Hepatic stellate cell (primary cell): ENCODE results near the gene SNAI3.
A peak's percentile ranks its signal among the peaks of the same experiment; 100 is the strongest.

ENCODE experiments used
- DNase-seq: peaks from one replicate; pipeline ENCODE4 v3.0.0; 2011; ENCODE audit warnings: low spot score

Gene SNAI3

GRCh38 chr16:88703486-88704309, 17.4 kb upstream of the SNAI3 start:
- no peak for DNase-seq

GRCh38 chr16:88702371-88703210, 16.3 kb upstream of the SNAI3 start:
- DNase-seq: no peak

- no peak for DNase-seq
Measured at GRCh38 chr16:88701581-88702370, 15.5 kb upstream of the SNAI3 start.

GRCh38 chr16:88700636-88701482, 14.6 kb upstream of the SNAI3 start:
- peak; percentile 92 for DNase-seq

- DNase-seq: no peak
Measured at GRCh38 chr16:88700322-88700635, 14.0 kb upstream of the SNAI3 start.

- DNase-seq: no peak
Measured at GRCh38 chr16:88699180-88699579, 12.9 kb upstream of the SNAI3 start.

- DNase-seq: no peak
Measured at GRCh38 chr16:88698646-88699045, 12.3 kb upstream of the SNAI3 start.

GRCh38 chr16:88697831-88698615, 11.7 kb upstream of the SNAI3 start:
- no peak for DNase-seq

- DNase-seq: no peak
Measured at GRCh38 chr16:88697116-88697830, 11.0 kb upstream of the SNAI3 start.

- DNase-seq: no peak
Measured at GRCh38 chr16:88696441-88696840, 10.1 kb upstream of the SNAI3 start.

- no peak for DNase-seq
Measured at GRCh38 chr16:88695753-88696152, 9.4 kb upstream of the SNAI3 start.

GRCh38 chr16:88695218-88695617, 8.9 kb upstream of the SNAI3 start:
- DNase-seq: no peak

GRCh38 chr16:88694221-88695087, 8.1 kb upstream of the SNAI3 start:
- no peak for DNase-seq

GRCh38 chr16:88693420-88694177, 7.3 kb upstream of the SNAI3 start:
- no peak for DNase-seq

- DNase-seq: no peak
Measured at GRCh38 chr16:88692861-88693260, 6.6 kb upstream of the SNAI3 start.

- no peak for DNase-seq
Measured at GRCh38 chr16:88691924-88692560, 5.7 kb upstream of the SNAI3 start.

GRCh38 chr16:88691129-88691813, 5.0 kb upstream of the SNAI3 start:
- DNase-seq: no peak
